Activated T-cell treated with anti-CD3 and anti-CD28 coated beads for 4 hours (primary cell): ENCODE data around the gene CRTAP.
"Not testable (repeated sequence)": the region's sequence is repeated elsewhere in the genome, so short reads cannot be mapped to it uniquely, and the experiment has no call there.

Experiments used
- DNase-seq: peaks from one replicate; pipeline ENCODE4 v3.0.0-alpha.2; 2020

Gene CRTAP

GRCh38 chr3:33100229-33100628 lies 13.6 kb upstream of the CRTAP start:
- no peak for DNase-seq

- DNase-seq, result no peak
These were observed 10.8 kb upstream of the CRTAP start for GRCh38 chr3:33103034-33103433.

- DNase-seq, result no peak
These were observed 10.3 kb upstream of the CRTAP start for GRCh38 chr3:33103480-33103879.

GRCh38 chr3:33104803-33105202 lies 9.0 kb upstream of the CRTAP start:
- no peak for DNase-seq

- no peak for DNase-seq
These were observed 8.4 kb upstream of the CRTAP start for GRCh38 chr3:33105341-33105948.

GRCh38 chr3:33106854-33107253 lies 7.0 kb upstream of the CRTAP start:
- DNase-seq, result not testable (repeated sequence)

DNA sequence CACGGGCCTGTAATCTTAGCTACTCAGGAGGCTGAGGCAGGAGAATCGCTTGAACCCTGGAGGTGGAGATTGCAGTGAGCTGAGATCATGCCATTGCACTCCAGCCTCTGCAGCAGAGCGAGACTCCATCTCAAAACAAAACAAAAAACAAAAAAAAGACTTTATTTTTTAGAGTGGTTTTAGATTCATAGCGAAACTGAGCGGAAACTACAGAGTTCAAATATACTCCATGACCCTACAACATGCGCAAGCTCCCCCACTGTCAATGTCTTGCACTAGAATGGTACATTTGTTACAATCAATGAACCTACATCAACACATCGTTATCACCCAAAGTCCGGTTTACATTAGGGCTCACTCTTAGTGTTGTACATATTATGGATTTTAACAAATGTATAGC lies 2.2 kb upstream of the CRTAP start:
- no peak for DNase-seq

GRCh38 chr3:33114622-33115023 lies 809 bp downstream of the CRTAP start:
- no peak for DNase-seq

- DNase-seq, result no peak
These were observed 1.4 kb downstream of the CRTAP start for GRCh38 chr3:33115024-33115768.

GRCh38 chr3:33117461-33117860 lies 3.6 kb downstream of the CRTAP start:
- no peak for DNase-seq

GRCh38 chr3:33119891-33120290 lies 6.1 kb downstream of the CRTAP start:
- no peak for DNase-seq

GRCh38 chr3:33122991-33123390 lies 9.2 kb downstream of the CRTAP start:
- no peak for DNase-seq

GRCh38 chr3:33124638-33125037 lies 10.8 kb downstream of the CRTAP start:
- no peak for DNase-seq

DNA sequence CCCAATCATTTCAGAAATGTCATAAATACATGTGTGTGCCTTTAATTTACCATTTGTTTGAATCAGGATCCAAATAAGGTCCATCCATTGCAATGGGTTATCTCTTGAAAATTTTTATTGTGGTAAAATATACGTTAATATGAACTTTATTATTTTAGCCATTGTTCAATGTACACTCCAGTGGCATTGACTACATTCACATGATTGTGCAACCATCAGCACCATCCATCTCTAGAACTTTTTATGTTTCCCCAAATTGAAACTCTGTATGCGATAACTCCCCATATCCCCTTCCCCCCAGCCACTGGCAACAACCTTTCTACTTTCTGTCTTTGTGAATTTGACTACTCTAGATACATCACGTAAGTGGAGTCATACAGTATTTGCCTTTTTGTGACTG lies 12.0 kb downstream of the CRTAP start:
- DNase-seq, result no peak

DNA sequence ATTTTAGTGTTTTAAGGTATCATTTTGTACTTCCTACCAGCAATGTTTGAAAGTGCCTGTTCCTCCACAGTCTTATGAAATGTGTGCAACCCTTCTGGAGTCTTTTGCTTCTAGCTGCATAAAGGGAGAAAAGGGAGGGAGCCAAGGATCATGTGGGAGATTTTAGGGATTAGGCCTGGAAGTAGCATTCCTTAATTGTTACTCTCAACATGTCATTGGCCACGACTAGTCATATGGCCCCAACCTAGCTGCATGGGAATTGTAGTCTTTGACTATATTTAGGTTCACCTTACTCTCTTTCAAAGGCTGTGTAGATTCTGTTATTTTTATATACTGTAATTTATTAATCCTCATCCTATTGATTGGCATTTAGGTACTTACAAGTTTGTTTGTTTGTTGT lies 14.9 kb downstream of the CRTAP start:
- no peak for DNase-seq

GRCh38 chr3:33130144-33130543 lies 16.3 kb downstream of the CRTAP start:
- no peak for DNase-seq

DNA sequence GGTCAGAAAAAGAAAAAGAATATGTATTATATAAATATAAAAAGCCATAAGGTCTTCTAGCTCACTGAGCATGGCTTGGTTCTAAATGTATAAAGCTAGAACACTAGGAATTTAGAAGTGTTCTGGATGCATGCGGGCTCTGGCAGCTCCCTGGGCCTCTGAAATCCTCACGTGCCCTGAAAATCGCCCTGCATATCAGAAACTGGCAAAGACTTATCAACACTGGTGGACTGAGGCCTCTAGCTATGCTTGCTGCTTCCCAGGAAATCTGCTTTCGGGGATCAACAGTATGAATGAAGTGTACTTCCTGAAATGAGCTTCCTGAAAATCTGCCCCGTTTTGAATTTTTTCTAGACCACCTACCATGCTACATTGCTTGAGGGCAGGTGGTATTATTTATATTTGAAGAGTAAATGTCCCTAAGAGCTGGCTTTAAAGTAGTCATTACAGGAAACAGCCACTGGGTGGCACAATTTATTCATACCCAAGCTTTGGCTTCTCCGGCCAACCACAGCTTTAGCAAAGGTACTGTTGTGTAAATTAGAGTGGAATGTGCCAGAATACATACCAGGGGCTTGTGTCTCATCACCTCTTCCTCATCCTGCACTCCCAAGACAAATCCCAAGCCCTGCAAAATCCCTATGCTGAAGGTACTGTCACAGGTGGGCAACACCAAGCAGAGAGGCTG lies 17.7 kb downstream of the CRTAP start:
- peak; percentile 19 for DNase-seq

- DNase-seq, result no peak
These were observed 18.2 kb downstream of the CRTAP start for GRCh38 chr3:33132019-33132360.

- no peak for DNase-seq
These were observed 20.3 kb downstream of the CRTAP start for GRCh38 chr3:33134026-33134625.

GRCh38 chr3:33137691-33138090 lies 23.9 kb downstream of the CRTAP start:
- DNase-seq, result no peak

GRCh38 chr3:33139006-33139623 lies 25.3 kb downstream of the CRTAP start:
- not testable (repeated sequence) for DNase-seq

GRCh38 chr3:33139996-33140395 lies 26.2 kb downstream of the CRTAP start:
- DNase-seq, result no peak

GRCh38 chr3:33141006-33141405 lies 27.2 kb downstream of the CRTAP start:
- no peak for DNase-seq
